Chondrocyte (in vitro differentiated cells): ENCODE data around the gene PEX10. TPM values are rescaled to one million over a fixed set of nuclear protein-coding genes. Genes with fewer than 3 reads are reported as not detected.
"Not testable (repeated sequence)": the region's sequence is repeated elsewhere in the genome, so short reads cannot be mapped to it uniquely, and the experiment has no call there.

ENCODE experiments used
- DNase-seq: peaks from one replicate; pipeline ENCODE4 v3.0.0; 2021; ENCODE audit warnings: mixed read lengths, low spot score
- H3K27ac Mint-ChIP-seq: one replicate; pipeline ENCODE4 v1.8.0; 2021; ENCODE audit warnings: mild to moderate bottlenecking, moderate library complexity, mixed read lengths; ENCODE audit not compliant: unreplicated experiment
- H3K27me3 Mint-ChIP-seq: 2 replicates; pipeline ENCODE4 v1.8.0; 2021; ENCODE audit warnings: low read depth, mixed read lengths
- H3K36me3 Mint-ChIP-seq: 2 replicates; pipeline ENCODE4 v1.8.0; 2021; ENCODE audit warnings: low read depth, mixed read lengths
- H3K4me1 Mint-ChIP-seq: 2 replicates; pipeline ENCODE4 v1.8.0; 2021; ENCODE audit warnings: low read depth, mild to moderate bottlenecking, mixed read lengths
- H3K4me3 Mint-ChIP-seq: one replicate; pipeline ENCODE4 v1.8.0; 2021; ENCODE audit warnings: mild to moderate bottlenecking, moderate library complexity, mixed read lengths; ENCODE audit not compliant: unreplicated experiment
- H3K9me3 Mint-ChIP-seq: 2 replicates; pipeline ENCODE4 v1.8.0; 2021; ENCODE audit warnings: low read depth, mixed read lengths
- CTCF ChIP-seq: fragments of 200-600 bp; sonication (generic); IDR thresholded peaks from 2 replicates; pipeline ENCODE4 v1.5.0; 2021; ENCODE audit warnings: antibody characterized with exemption, mild to moderate bottlenecking, moderate library complexity
- total RNA-seq: library from RNA; stranded (reverse); gene quantifications from 3 replicates; pipeline ENCODE4 v1.2.1, GENCODE V29; 2021

Gene PEX10
- total RNA-seq, 1 donor from 2014 or later = 23.4 TPM

GRCh38 chr1:2443277-2444137 lies 31.1 kb upstream of the PEX10 start:
- H3K4me3 Mint-ChIP-seq = no peak overlapping the region
- peaks cover 21% of the 10 kb centered on the region for H3K4me1 Mint-ChIP-seq
- peak; percentile 72 for TF ChIP-seq CTCF
- H3K36me3 Mint-ChIP-seq = no peaks in the 10 kb centered on the region
- DNase-seq = no peak
- no peak overlapping the region for H3K27ac Mint-ChIP-seq
- H3K9me3 Mint-ChIP-seq = no peaks in the 10 kb centered on the region
- H3K27me3 Mint-ChIP-seq = no peaks in the 10 kb centered on the region

GRCh38 chr1:2442661-2443060 lies 30.3 kb upstream of the PEX10 start:
- H3K36me3 Mint-ChIP-seq = no peaks in the 10 kb centered on the region
- DNase-seq = no peak
- no peaks in the 10 kb centered on the region for H3K9me3 Mint-ChIP-seq
- no peak for TF ChIP-seq CTCF
- no peak overlapping the region for H3K27ac Mint-ChIP-seq
- peak overlapping the region; percentile 35 for H3K4me3 Mint-ChIP-seq
- peaks cover 13% of the 10 kb centered on the region for H3K4me1 Mint-ChIP-seq
- H3K27me3 Mint-ChIP-seq = no peaks in the 10 kb centered on the region

- Mint-ChIP-seq H3K4me1 (peaks cover 4% of the 10 kb centered on the region), H3K27me3 (peaks cover 2% of the 10 kb centered on the region), H3K9me3 (no peaks in the 10 kb centered on the region), H3K36me3 (no peaks in the 10 kb centered on the region), H3K4me3 (no peak overlapping the region), H3K27ac (no peak overlapping the region)
- no peak for DNase-seq
- TF ChIP-seq CTCF = no peak
Measured at GRCh38 chr1:2441746-2442145, 29.4 kb upstream of the PEX10 start.

- not testable (repeated sequence) for H3K9me3 Mint-ChIP-seq, H3K4me1 Mint-ChIP-seq, DNase-seq, H3K36me3 Mint-ChIP-seq, H3K4me3 Mint-ChIP-seq, H3K27me3 Mint-ChIP-seq, H3K27ac Mint-ChIP-seq
Measured at GRCh38 chr1:2440346-2440745, 28.0 kb upstream of the PEX10 start.

GRCh38 chr1:2439369-2439768 lies 27.0 kb upstream of the PEX10 start:
- Mint-ChIP-seq H3K4me1 (no peaks in the 10 kb centered on the region), H3K9me3 (no peaks in the 10 kb centered on the region), H3K27ac (no peak overlapping the region), H3K4me3 (no peak overlapping the region), H3K27me3 (peaks cover 7% of the 10 kb centered on the region), H3K36me3 (no peaks in the 10 kb centered on the region)
- no peak for DNase-seq
- no peak for TF ChIP-seq CTCF

- Mint-ChIP-seq H3K4me1 (no peaks in the 10 kb centered on the region), H3K36me3 (no peaks in the 10 kb centered on the region), H3K27me3 (peaks cover 11% of the 10 kb centered on the region), H3K9me3 (no peaks in the 10 kb centered on the region), H3K4me3 (no peak overlapping the region), H3K27ac (no peak overlapping the region)
- no peak for TF ChIP-seq CTCF
- DNase-seq = no peak
Measured at GRCh38 chr1:2438641-2439040, 26.3 kb upstream of the PEX10 start.
